GM19452 (cell line): Measurements from ENCODE around the gene MEP1A.

Experiments
- ATAC-seq: cut with Tn5 transposase; IDR thresholded peaks from one replicate; pipeline ENCODE4 v1.9.1; 2021; ENCODE audit not compliant: unreplicated experiment

The MEP1A gene

GRCh38 chr6:46776070-46776712 lies 17.0 kb upstream of the MEP1A start:
- ATAC-seq = no peak

- no peak for ATAC-seq
Measured at GRCh38 chr6:46777476-46778346, 15.5 kb upstream of the MEP1A start.

DNA sequence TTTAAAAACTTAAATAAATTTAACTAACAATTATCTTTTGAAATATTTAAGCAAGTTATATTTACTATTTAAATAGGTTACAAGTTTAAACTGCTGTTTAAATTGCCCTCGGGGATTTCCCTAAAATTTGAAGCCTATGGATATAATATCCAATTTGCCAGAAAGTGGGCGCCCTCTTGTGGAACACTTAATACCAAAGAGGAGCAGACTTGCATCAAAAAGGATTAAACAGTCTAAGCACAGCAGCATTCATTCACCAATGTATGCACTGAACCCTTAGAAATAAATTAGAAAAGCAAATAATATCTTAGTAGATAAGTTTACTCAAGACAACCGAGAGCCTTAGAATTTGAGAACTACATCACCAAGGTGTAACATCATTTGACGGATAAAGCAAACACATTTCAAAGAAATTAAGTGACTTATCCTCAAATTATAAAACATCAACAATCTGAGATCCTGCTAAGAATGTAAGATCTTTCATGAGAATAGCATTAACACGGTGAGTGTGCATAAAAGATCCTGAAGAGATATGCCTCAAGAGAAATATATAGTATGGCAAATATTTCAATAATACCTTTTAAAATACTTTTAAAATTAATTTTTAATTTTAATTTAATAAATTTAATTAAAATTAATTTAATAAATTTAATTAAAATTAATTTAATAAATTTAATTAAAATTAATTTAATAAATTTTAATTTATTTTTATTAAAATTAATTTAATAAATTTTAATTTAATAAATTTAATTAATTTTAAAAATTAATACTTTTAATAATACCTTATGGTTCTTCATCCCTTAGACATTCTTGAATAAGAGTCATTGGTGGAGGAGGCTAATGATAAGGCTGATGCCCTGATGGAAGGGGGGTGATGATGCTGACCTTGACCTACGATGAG lies 11.5 kb upstream of the MEP1A start:
- ATAC-seq = no peak

- ATAC-seq = no peak
Measured at GRCh38 chr6:46784535-46784934, 8.7 kb upstream of the MEP1A start.

GRCh38 chr6:46787871-46788540 lies 5.2 kb upstream of the MEP1A start:
- ATAC-seq = no peak

GRCh38 chr6:46788791-46789190 lies 4.4 kb upstream of the MEP1A start:
- no peak for ATAC-seq

GRCh38 chr6:46789434-46790354 lies 3.5 kb upstream of the MEP1A start:
- no peak for ATAC-seq

DNA sequence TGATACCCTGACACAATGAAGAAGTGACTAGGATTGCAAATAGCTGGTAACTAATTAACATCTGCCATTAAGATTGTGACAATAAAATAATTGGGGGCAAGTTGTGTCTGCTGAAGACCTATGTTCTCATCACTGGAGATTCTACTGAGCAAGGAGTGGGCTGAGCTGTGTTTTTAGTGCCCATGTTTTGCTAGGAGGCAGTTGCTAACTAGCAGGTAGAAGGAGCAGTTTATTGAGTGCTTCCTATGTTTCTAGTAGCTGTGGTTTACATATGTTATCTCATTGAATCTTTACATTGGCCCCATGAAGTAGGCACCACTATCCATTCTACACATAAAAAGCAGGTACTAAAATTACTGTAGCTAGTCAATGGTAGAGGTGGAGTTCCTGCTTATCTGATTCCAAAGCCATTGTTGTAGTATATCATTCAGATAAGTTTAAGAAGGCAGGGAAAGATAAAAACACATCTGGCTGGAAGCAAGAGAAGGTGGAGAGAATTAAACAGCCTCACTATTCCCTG lies 2.8 kb upstream of the MEP1A start:
- ATAC-seq = no peak

DNA sequence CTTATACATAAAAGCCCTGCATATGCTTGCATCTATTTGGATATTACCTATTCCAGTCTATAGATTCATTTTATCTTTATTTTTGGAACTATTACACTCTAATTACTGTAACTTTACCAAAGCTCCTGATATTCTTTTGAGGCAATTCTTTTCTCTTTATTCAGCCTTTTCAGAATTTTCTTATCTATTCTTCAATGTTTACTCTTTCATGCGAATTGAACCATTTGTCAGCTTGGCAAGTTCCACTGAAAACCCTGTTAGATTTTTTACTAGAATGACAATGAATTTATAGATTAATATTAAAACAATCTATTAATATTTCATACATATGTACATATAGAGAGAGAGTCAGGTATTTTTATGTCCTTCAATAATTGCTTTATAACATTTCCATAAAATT lies 554 bp upstream of the MEP1A start:
- ATAC-seq = no peak

- ATAC-seq = no peak
Measured at GRCh38 chr6:46794068-46794467, 879 bp downstream of the MEP1A start.

GRCh38 chr6:46795816-46796215 lies 2.6 kb downstream of the MEP1A start:
- ATAC-seq = no peak

- no peak for ATAC-seq
Measured at GRCh38 chr6:46796848-46797580, 3.8 kb downstream of the MEP1A start.

DNA sequence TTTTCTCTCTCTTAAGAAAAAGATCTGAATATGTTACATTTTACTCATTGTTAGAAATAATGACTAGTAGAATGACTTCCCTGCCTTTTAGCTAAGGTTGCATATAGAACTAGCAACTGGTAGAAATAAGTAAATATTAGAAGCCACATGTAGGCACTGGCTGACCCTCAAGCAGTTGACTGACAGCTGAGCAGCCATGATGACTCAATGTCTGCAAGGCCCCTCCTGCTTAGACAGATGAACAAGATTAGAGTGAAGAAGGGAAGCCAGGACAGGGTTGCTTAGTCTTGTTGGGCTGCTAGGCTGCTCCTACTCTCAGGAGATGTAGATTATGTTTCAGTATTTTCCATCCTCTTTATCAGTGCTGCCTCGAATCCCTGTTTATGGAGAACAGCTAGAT lies 6.5 kb downstream of the MEP1A start:
- no peak for ATAC-seq

DNA sequence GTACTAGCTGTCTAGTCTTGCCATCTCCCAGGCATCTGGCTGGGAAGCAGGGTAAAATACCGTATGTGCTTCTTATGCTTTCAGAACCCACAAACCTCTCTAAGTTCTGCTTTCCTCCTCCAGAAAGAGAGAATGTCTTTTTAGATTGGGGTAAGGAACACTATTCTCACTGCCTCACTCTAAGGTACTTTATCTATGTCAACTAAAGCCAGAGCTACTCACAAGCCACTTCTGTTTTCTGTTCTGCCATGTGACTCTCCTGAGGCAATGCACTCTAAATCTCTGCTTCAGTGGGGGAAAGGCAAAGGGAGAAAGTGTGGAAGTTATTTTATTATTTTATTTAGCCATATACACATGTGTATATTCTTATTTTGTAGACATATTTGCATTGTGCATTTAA lies 15.6 kb downstream of the MEP1A start:
- ATAC-seq = no peak

DNA sequence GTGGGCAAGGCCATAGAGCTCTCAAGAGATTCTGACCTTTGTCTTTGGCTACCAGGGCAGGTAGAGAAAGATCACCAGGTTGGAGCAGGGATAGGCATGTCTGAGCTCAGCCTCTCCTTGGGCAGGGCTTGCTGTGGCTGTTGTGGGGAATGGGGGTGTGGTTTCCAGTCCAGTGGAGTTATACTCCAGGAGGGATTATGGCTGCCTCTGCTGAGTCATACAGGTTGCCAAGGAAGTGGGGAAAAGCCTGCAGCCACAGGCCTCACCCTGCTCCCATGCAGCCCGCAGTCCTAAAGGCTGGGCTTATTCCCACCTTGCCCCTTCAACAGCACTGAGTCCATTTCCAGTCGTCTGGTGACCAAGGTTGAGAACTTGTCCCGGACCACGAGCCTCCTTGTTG lies 21.9 kb downstream of the MEP1A start:
- no peak for ATAC-seq

- no peak for ATAC-seq
Measured at GRCh38 chr6:46816626-46817025, 23.4 kb downstream of the MEP1A start.

GRCh38 chr6:46819561-46819960 lies 26.4 kb downstream of the MEP1A start:
- ATAC-seq = no peak

GRCh38 chr6:46821458-46821881 lies 28.3 kb downstream of the MEP1A start:
- ATAC-seq = no peak

- no peak for ATAC-seq
Measured at GRCh38 chr6:46828939-46829338, 35.8 kb downstream of the MEP1A start.
